Ureter (tissue), 1 donor: Measurements from ENCODE around the gene COL18A1. TPM values are rescaled to one million over a fixed set of nuclear protein-coding genes. Genes with fewer than 3 reads are reported as not detected.

Source experiments
- DNase-seq: peaks from one replicate; pipeline ENCODE4 v3.0.0-alpha.2; 2020; ENCODE audit warnings: low spot score
- total RNA-seq: library from RNA; stranded (reverse); gene quantifications from one replicate; pipeline ENCODE4 v1.2.4, GENCODE V29; 2023
- donor health status: DM: yes; HTN: yes; CAD: no.

COL18A1 gene
- total RNA-seq, 1 donor from 2014 or later, result 90.4 TPM

DNA sequence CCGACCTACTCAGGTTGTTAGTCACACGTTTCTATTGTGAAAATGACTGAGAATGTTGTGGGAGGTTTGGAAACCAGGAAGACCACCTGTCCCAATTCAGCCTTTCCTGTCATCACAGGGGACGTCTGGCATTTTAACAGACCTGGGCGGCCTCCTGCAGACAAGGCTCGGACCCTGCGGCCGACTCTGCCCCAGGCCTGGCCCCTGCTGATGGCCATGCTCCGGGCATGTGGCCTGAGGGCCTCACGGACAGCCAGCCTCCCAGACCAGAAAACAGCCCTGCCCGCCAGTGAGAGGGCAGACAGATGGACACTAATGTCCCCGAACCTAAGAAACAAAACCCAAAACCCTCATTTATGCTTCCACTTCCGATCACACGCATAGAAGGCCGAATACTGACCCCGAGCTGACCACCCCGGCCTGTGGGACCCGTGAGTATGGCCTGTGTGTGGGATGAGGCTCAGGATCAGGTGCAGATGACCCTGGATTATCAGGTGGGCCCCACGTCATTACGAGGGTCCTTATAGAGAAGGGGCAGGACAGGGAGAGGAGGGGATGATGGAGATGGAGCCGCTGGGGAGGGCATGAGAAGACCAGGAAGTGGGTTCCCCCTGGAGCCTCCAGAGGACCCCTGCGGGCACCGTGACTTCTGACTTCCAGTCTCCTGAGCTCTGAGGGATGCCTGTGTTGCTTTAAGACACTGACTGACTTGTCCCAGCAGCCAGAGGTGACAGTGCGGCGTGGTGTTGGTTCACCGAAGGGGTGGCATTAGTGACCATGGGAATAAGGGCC, 9.6 kb downstream of the COL18A1 start:
- DNase-seq, result no peak

DNA sequence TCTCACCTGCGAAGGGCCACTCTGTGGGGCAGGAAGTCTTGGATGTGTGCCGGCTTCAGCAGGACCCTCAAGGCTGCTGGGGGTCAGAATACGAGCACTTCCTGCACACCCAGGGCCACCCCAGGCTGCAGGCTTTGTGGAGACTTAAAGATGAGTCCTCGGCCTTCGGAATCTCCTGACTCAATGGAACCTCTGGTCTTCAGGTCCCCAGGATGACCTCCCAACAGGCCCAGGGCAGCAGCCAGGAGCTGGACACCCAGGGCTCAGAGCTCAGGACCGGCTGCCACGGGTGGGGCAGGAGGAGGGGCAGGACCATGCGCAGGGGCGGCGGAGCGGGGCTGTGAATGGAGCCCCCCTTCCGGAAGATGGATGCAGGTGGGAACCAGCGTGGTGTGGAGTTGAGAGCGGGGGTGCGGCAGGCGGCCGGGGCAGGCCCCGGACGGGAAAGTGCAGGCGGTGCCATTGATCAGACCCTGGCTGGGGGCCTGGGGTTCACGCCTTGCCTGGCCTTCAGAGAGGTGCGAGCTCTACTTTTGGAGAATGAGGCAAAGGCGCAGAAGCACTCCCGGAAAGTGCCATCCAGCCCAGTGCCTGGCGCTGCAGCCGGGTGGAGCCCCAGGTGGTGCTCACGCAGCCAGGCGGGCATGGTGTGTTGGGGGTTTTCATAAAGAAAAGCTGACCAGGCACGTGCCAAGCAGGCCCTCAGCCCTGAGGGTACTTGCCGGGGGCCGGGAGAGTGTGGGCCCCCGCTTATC, 10.4 kb downstream of the COL18A1 start:
- DNase-seq, result no peak

DNA sequence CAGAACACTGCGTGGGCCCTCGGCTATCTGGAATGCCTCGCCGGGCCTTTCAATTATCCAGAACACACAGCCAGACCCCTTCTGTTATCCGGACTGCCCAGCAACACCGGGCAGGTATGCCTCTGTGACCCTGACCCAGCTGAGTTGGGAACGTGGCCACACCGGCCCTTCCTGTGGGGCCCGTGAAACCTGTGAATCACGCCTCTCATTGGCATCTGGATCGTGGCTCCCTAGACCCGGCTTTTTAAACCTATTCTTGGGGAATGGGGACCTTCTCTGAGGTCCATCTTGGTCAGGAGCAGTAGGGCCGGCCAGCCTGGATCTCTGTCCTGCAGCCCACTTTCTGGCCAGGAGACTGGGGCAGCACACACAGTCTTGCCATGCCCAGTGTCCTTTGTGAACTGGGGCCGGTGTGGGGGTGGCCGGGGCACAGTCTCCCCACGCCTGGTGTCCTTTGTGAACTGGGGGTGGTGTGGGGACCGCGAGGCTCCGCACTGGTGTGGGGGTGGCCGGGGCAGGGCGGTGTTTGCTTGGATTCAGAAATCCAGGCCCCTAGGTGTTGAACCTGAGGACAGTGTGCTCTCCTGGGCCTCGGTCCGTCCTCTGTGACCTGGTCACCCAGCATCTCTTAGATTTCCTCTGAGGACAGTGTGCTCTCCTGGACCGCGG, 11.1 kb downstream of the COL18A1 start:
- DNase-seq, result no peak

GRCh38 chr21:45416620-45417019, 11.7 kb downstream of the COL18A1 start:
- no peak for DNase-seq

- no peak for DNase-seq
These were observed 12.4 kb downstream of the COL18A1 start for GRCh38 chr21:45417256-45417950.

DNA sequence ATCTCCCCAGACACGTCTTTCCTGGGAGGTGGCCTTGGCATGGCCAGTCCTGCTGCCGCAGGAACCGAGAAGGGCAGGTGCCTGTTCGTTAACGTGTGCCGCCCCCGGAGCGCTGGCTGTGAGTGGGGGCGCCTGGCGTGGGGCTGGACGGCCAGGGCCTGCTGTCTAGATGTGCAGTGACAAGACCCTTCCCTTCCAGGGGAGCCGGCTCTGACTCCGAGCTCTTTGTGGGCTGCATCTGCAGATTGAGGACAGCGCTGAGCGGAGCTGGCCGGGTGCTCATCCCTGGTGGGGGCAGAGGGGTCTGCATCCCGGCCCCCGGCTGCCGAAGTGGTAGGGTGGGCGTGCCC, 13.0 kb downstream of the COL18A1 start:
- no peak for DNase-seq

GRCh38 chr21:45418301-45419071, 13.5 kb downstream of the COL18A1 start:
- DNase-seq, result no peak

- DNase-seq, result no peak
These were observed 14.2 kb downstream of the COL18A1 start for GRCh38 chr21:45419162-45419561.

- DNase-seq, result no peak
These were observed 15.4 kb downstream of the COL18A1 start for GRCh38 chr21:45420061-45421041.

DNA sequence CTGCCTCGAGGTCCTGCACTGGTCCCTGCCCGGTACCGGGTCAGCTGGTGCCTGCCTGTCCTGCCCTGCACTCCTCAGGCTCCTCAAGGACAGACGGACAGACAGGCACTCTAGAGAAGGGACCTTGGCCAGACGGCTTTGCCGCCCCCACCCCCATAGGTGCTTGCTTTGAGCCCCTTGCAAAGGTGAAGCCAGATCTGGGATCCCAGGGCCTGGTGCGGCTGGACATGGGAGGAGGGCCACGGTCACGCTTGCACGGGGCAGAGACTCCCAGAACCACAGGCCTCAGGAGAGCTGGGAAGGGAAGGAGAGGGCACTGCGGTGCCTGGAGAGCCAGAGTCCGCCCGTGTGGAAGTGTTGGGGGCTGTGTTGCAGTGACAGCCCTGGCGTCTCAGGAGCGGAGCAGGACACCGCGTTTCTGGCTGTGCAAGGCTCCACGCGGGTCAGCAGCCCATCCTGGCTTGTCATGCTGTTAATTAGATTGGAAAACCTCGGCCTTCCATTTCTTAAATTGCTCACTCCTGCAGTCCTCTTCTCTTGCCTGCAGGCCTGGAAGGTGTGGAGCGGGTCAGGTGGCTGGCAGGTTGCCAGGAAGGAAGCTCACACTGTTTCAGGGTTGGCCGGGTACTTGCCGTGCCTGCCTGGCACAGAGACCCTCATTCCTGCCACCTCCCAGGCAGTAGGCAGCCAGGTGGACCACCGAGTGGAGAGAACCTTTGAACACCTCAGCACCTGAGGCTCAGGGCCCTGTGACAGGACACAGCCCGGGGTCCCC, 16.3 kb downstream of the COL18A1 start:
- peak; percentile 85 for DNase-seq

DNA sequence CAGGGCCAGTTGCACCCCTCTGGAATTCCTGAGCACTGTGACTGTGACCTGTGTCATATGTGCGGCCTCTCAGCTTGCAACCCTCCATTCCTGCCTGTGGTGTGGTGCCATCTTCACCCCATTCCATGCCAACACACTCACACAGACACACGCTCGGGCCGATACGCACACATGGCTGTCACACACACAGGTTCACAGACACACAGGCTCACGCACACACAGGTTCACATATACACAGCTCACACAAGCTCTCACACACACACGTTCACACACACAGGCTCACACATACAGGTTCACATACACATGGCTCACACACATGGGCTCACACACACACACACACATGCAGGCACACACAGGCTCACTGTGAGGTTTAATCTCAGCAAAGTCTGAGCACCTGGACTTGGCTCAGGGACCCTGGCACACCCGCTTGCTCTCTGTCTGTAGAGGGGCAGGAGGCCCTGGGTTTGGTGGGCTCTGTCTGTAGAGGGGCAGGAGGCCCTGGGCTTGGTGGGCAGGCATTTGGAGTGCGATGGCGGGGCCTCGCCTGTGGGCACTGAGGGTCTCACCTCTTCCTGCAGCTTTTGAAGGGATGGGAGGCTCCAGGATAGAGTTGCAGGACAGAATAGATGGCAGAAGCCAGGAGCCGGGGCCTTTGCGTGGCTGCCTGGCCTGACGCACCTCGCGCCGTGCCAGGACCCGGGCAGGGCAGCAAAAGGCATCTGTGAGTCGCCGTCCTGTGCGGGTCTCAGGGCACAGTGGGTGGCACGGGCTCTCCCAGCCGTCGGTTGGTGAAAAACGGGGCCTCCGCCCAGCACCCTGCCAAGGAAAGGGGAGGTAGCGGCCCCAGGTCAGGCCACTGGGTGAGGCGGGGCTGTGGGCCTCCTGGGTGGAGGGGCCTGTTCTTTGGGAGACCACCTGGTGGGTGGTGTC, 17.1 kb downstream of the COL18A1 start:
- DNase-seq, result no peak

DNA sequence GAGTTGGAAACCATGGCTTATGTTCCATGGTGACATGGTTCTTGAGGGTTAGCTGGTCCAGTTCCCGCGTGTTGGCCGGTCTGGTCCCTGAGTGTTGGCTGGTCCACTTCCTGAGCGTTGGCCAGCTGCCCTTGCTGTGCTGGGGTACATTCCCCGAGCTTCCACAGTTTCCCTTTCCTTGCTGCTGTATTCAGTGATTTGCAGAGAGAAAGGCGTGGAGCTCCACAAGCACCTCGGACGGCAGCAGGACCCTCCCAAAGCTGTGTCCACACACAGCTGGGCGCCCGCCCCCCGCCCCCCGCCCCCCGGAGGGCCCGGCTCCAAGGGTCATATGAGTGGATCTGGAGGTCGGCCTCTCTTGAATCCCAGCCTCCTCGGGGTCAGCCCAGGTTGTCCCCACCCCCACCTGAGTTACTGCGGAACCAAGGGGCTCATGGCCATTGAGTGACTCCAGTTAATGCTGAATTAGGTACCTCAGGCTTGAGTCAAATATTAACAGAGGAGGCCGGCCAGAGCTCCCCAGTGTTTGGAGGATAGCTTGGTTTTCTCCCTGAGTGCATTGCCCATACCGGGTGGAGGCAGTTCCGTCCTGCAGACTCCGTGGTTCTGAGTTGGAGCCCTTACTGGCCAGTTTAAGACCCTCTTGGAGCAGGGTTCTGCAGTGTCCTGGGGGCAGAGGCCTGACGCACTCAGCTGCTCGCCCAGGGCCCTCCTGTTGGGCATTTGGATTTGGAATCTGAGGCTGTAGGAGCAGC, 18.4 kb downstream of the COL18A1 start:
- DNase-seq, result no peak

GRCh38 chr21:45423968-45424853, 19.2 kb downstream of the COL18A1 start:
- DNase-seq, result no peak

GRCh38 chr21:45424854-45425795, 20.2 kb downstream of the COL18A1 start:
- DNase-seq, result no peak
